HFF-Myc (cell line): Measurements from ENCODE around the gene TOP2A.

Source experiments
- DNase-seq: peaks from one replicate; pipeline ENCODE4 v3.0.0-alpha.2; 2011; ENCODE audit warnings: low read depth; ENCODE audit errors: extremely low read depth
- H3K4me3 ChIP-seq: replicated peaks from 2 replicates; pipeline ENCODE4 v1.5.1; 2011; ENCODE audit warnings: low read depth, mild to moderate bottlenecking, control low read depth, low read length
- TF ChIP-seq, protein P1 (sequence below): IDR thresholded peaks from 2 replicates; pipeline ENCODE4 v1.5.1; 2012; ENCODE audit warnings: mild to moderate bottlenecking, low read depth, low read length, control low read depth; ENCODE audit errors: missing control alignments

TOP2A gene

DNA sequence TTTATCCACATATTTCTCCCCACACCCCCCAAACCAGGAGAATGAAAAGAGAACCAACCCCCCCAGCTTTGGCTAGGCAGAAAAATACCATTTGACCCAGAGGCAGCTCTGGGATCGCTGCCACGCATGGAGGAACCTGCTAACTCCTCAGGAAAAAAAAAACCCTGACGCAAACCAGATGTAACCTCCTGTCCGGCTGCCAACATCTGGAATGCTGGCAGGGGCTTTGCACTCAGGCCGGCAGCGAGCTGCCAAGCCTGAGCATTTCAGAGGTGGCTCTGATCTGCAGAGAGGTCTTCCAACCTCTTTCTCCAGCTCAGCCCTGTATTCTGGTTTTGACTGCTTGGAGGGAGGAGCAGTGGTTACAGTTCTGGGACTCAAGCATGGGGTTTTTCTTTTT lies 33.7 kb upstream of the TOP2A start:
- no peak for DNase-seq
- TF ChIP-seq, protein P1, sequence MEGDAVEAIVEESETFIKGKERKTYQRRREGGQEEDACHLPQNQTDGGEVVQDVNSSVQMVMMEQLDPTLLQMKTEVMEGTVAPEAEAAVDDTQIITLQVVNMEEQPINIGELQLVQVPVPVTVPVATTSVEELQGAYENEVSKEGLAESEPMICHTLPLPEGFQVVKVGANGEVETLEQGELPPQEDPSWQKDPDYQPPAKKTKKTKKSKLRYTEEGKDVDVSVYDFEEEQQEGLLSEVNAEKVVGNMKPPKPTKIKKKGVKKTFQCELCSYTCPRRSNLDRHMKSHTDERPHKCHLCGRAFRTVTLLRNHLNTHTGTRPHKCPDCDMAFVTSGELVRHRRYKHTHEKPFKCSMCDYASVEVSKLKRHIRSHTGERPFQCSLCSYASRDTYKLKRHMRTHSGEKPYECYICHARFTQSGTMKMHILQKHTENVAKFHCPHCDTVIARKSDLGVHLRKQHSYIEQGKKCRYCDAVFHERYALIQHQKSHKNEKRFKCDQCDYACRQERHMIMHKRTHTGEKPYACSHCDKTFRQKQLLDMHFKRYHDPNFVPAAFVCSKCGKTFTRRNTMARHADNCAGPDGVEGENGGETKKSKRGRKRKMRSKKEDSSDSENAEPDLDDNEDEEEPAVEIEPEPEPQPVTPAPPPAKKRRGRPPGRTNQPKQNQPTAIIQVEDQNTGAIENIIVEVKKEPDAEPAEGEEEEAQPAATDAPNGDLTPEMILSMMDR = no peak
- no peak overlapping the region for H3K4me3 ChIP-seq

DNA sequence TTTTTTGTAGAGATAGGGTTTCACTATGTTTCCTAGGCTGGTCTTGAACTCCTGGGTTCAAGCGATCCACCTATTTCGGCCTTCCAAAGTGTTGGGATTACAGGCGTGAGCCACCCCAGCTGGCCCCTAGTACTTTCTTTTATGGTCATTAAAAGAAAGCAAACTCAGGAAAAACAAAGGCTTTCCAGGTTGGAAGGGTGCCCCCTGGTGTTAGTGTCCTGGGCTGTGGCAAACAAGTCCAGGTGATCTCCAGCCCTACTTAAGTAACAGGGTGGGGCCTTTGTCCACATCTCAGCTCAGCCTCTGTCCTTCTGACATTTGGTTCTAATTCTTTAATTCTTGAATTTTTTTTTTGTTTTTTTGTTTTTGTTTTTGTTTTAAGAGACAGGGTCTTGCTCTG lies 32.5 kb upstream of the TOP2A start:
- no peak for DNase-seq

DNA sequence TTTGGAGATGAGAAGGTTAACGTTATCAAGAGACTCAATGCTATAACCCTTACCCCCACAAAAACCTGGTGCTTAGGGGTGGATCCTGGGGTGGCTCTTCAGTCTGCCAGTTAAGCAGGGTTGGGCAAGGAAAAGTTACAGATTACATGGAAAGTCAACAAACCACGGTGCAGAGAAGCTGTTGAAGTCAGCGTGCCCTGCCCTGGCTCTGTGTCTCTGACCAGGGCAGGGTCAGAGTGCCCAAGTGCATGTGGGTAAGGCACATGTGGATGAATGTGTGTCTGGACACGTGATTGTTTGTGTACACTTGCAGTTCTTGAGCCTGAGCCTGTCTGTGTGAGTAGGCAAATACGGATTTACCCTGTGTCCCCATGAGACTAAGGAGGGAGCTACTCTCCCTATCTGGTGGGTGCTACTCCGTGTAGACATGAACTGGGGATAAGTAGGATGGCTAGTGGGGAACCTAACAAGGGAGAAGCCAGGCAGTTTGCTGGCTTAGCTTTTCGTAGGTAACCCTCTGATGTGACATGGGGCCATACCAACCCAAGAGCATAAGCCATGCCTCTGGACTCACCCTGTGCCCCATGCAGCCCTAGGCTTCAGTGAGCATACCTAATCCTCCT lies 31.1 kb upstream of the TOP2A start:
- no peak for DNase-seq
- 0 out of 2 replicates have a peak overlapping the region, but pooled peaks have one; percentile 86 for H3K4me3 ChIP-seq
- TF ChIP-seq, protein P1 = no peak

More for the DNA sequence above, 32.5 kb upstream of the TOP2A start:
- TF ChIP-seq, protein P1 = peak; percentile 66
- H3K4me3 ChIP-seq = no peak overlapping the region

DNA sequence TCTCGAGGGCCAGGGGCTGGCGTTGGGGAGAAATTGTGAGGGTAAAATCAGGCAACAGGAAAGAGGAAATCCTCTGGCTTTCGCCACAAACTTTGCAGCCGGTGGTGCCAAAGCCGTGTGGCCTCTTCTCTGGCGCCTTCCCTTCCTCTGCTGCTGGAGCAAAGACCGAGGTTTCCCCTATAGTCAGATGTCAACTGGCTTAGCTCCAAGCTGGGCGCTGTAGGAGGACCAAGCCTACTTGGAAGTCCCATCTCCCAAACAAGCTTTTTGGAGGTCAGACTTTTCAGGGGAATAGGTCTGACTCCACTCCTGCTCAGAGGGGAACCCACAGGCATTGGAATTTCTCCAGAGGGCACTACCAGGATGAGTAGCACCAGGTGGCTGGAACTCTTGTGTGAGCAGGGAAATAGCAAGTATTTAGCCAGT lies 30.5 kb upstream of the TOP2A start:
- TF ChIP-seq, protein P1 = no peak
- DNase-seq = no peak

DNA sequence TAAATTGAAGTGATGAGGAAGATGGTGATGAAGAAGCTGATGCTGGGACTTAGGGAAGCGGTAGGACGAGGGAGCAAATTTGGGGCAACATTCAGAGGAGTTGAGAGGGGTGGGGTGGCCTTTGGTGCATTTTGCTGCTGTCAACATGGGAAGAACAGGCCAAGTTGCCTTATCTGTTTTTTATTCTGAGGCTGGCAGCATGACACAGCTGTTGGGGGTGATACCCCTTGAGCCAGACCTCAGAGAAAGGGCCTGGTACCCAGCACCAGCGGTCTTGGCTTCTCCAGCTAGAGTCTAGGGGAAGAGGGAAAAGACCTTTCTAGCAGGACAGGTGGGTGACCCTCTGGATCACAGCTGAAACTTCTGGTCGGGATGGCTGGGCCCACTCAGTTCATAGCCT lies 30.1 kb upstream of the TOP2A start:
- no peak for DNase-seq
- TF ChIP-seq, protein P1 = no peak
- H3K4me3 ChIP-seq = peak overlapping the region; percentile 86

More for the DNA sequence above, 30.5 kb upstream of the TOP2A start:
- peak overlapping the region; percentile 86; the same call in 1 of the 2 replicates for H3K4me3 ChIP-seq

DNA sequence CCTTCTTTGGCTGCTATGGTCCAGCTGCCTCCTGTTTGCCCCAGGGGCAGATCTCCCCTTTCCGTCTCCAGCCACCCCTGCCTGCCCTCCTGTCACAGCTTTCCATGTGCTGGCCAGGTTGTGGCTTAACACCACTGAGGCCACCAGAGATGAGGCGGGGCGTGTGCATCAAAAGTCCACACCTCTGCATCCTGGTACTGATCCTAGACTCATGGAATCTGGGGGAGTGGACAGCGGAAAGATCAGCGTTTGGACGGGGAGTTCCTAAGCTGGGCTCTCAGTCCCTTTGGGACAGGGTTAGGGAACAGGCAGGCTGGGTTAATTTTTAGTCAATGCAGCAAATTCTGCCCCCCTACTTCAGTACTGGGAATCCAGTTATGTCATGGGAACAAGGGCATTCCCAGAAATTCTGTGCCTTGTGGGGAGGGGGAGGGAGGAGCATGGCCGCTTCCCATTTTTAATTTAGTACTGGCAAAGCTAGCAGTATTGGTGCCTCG lies 29.5 kb upstream of the TOP2A start:
- DNase-seq = no peak

More for the DNA sequence above, 29.5 kb upstream of the TOP2A start:
- peak overlapping the region; percentile 86 for H3K4me3 ChIP-seq
- TF ChIP-seq, protein P1 = no peak
